Fibroblast of the conjunctiva (primary cell): Measurements from ENCODE around the gene PRADC1.

ENCODE experiments used
- DNase-seq: peaks from one replicate; pipeline ENCODE4 v3.0.0-alpha.2; 2010; ENCODE audit warnings: low read depth

The PRADC1 gene

DNA sequence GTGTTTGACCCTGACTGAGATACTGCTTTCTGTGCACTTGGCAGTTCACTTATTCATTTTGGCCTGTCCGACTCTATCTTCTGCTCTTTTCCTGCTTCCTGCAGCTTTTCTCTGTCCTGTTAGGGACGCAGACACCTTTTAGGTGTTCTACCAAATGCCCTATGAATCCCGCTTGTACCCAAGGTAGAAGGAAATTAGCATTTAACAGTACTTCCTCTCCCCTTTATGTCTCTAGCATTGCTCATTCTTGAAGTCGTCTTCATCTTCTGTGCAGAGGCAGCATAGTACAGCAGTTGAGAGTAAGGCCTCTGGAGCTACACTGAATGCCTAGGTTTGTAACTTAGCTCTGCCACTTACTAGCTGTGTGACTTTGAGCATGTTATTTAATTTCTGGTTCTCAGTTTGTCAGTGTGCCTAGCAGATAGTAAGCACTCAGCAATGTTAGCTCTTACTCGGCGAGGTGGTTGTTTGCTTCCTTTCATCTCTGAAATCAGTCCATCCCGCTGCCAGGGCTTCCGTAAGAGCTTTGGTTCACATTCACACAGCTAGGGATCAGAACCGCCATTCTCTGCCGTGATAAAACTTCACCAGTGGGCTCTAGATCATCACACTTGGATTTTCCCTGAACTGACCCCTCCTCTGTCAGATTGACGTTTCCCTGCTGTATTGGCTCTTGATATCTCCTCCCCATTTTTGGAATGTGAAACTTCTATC lies 2.4 kb upstream of the PRADC1 start:
- no peak for DNase-seq

- DNase-seq, result peak; percentile 78
Observed at GRCh38 chr2:73233932-73234832, 1.1 kb upstream of the PRADC1 start, which contains the start of gene CCT7. Gene CCT7, plus strand, starts transcription at chr2:73234308. Its CDS starts 71 bp downstream, at chr2:73234379.

DNA sequence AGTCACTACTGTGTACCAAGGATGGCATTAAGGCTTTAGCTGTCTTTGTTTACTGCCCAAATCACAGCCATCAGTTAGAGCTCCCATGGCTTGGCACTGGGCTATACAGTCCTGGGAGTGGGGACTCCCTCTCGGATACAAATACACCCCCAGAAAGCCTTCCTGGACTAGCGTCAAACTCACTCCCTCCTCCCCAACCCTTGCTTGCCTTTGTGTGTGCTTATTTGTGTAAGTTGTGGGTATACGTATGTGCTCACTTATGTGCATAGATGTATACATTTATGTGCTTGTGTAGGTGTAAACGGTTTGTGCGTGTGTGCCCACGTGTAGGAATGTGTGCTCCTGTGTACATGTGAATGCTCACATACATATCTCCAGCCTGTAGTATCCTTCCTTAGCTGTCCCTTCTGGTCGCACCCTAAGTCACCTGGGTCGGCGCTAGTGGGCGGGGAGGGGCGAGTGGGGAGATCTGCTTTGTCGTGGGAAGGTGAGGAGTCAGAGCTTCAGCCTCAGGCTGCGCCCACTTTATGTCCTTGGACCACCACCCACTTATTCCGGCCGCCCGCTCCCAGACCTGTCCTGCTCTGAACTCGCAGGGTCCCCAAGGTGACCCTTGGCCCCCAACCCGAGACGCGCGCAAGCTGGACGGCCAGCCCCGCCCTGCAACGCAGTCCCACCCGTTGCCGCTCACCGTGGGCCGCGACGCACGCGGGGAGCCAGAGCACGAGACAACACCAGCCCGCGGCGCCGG lies 461 bp downstream of the PRADC1 start:
- no peak for DNase-seq

- DNase-seq, result no peak
Observed at GRCh38 chr2:73228631-73229030, 4.4 kb downstream of the PRADC1 start.

- DNase-seq, result no peak
Observed at GRCh38 chr2:73227086-73227485, 6.0 kb downstream of the PRADC1 start.

DNA sequence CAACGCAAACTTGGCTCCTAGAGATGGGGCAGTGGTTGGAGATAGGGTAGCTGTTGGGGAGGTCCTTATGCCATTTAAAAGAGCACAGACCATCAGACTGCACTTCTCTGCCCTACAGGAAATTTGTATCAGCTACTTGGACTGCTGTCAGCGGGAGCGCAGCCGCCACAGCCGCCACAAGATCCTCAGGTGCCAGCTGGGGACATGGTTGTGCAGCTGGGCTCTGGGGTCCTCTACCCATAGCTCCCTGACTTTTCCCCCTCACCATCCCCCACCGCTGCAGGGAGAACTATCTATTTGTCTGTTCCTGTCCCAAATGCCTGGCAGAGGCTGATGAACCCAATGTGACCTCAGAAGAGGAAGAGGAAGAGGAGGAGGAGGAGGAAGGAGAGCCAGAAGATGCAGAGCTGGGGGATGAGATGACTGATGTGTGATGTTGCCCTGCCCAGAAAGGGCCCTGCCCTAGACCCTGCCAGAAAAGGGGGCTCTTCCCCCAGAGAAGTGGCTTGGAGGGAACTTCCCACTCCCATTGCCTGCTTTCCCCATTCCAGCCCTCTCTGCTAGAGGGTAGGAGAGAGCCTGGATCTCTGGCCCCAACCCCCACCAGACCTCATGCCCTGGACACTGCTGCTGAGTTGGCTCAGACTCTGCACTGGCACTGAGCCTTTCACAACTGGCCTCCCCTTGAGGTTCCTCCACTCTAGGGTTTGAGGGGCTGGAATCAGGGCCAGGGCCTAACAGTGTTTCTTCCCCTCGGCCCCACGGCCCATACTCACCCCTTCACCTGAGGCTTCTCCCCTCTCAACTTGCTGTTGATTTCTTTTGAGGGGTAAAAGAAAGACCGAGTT lies 7.3 kb downstream of the PRADC1 start:
- no peak for DNase-seq

- DNase-seq, result no peak
Observed at GRCh38 chr2:73223821-73224220, 9.2 kb downstream of the PRADC1 start.

DNA sequence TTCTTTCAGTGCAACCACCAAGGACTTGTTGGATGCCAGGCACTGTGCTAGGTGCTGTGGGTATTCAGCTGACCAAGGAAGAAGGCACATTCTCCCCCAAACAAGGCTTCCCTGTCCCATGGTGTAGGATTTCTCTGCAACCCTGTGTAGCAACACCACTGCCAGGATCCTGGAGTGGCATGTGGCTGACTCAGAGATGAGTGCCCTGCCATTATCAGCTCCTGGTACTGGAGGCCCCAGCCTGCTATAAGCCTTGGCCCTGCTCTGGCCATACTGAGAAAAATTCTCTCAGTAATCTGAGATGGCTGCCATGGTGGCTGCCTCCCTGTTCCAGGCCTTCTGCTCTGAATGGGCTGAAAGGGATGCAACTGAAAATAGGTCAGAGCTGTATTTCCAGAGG lies 14.7 kb downstream of the PRADC1 start:
- DNase-seq, result no peak

DNA sequence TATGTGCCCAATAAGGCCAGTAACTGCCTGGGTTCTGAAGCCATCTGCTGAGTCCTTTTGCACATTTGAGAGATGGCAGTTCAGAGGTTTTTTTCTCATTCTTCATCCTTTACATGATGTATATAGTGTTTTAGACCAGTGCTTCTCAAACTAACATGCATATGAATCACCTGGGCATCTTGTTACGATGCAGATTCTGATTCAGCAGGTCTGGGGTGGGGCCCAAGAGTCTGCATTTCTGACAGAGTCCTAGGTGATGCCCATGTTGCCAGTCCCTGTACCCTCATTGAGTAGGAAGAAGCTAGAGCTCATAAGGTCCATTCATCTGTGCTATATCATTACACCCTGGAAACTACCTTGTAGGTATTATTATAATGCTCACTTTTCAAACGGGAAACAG lies 15.2 kb downstream of the PRADC1 start:
- no peak for DNase-seq

GRCh38 chr2:73217160-73217559 lies 15.9 kb downstream of the PRADC1 start:
- no peak for DNase-seq

- no peak for DNase-seq
Observed at GRCh38 chr2:73215254-73215653, 17.8 kb downstream of the PRADC1 start.

- peak; percentile 61 for DNase-seq
Observed at GRCh38 chr2:73214120-73215035, 18.7 kb downstream of the PRADC1 start, which contains the start of gene SMYD5. Gene SMYD5, plus strand, starts transcription at chr2:73214245. Its CDS starts 22 bp downstream, at chr2:73214267.

GRCh38 chr2:73212448-73213176 lies 20.4 kb downstream of the PRADC1 start:
- peak; percentile 68 for DNase-seq

GRCh38 chr2:73212098-73212447 lies 21.0 kb downstream of the PRADC1 start:
- no peak for DNase-seq

GRCh38 chr2:73210696-73211095 lies 22.3 kb downstream of the PRADC1 start:
- no peak for DNase-seq

GRCh38 chr2:73210019-73210418 lies 23.0 kb downstream of the PRADC1 start:
- no peak for DNase-seq

GRCh38 chr2:73208258-73208657 lies 24.8 kb downstream of the PRADC1 start:
- DNase-seq, result no peak

GRCh38 chr2:73205611-73206010 lies 27.4 kb downstream of the PRADC1 start:
- DNase-seq, result no peak

DNA sequence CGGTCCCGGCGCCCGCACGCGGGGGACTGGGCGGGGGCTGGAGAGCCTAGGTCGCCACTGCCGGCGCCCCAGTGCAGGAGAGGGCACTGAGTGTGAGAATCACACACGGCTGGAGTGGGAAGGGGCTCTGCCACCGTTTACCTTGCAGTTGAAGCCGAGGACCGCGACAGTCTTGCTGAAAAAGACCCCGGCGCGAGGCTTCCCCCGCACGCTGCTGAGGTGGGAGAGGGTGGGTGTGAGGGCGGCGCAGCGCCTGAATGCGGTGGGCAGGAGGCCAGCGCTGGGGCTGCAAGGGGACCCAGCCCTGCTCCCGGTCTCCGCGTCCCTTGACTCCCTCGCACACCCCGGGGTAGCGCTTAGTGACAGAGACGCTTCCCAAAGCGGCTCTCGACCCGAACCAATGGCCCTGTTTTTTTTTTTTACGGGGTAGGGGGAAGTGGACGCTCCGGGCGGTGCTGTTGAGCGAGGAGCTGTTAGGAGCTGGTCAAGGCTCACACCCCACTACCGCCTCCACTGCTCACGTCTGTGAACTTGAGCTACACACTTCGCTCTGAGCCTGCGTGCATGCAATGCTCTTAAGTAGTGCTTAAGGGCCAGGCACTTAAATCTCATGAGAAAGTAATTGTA lies 29.9 kb downstream of the PRADC1 start:
- no peak for DNase-seq
